ENCODE measurements around the gene MSRB1.

The MSRB1 gene

GRCh38 chr16:1942810-1943726 is at the start of gene MSRB1:
MSRB1 (minus strand) TSS chr16:1943199; CDS start chr16:1943156, 43 bp downstream.
- DNase-seq = peak; percentile 99 to 100

GRCh38 chr16:1991948-1992703 is 49.1 kb upstream of the MSRB1 start:
- DNase-seq = peak; percentile 98 to 99

- no peak for DNase-seq
Measured at GRCh38 chr16:1991588-1991947, 48.6 kb upstream of the MSRB1 start.

GRCh38 chr16:1991135-1991551 is 48.1 kb upstream of the MSRB1 start:
- DNase-seq = peak in 1 of 2 donors; percentile 49

GRCh38 chr16:1990351-1991134 is 47.5 kb upstream of the MSRB1 start:
- peak; percentile 41 for DNase-seq

GRCh38 chr16:1990101-1990350 is 47.0 kb upstream of the MSRB1 start:
- no peak for DNase-seq

- no peak for DNase-seq
Measured at GRCh38 chr16:1989209-1990100, 46.5 kb upstream of the MSRB1 start, which contains the start of gene SYNGR3. SYNGR3 (plus strand) TSS chr16:1989970; CDS start chr16:1990103, 133 bp downstream.

- DNase-seq = no peak
Measured at GRCh38 chr16:1987198-1987597, 44.2 kb upstream of the MSRB1 start.

- no peak for DNase-seq
Measured at GRCh38 chr16:1985466-1986150, 42.6 kb upstream of the MSRB1 start.

- DNase-seq = no peak
Measured at GRCh38 chr16:1984347-1985225, 41.6 kb upstream of the MSRB1 start.

GRCh38 chr16:1983544-1984346 is 40.7 kb upstream of the MSRB1 start, which contains the start of gene GFER:
GFER (plus strand) TSS chr16:1984193; CDS start chr16:1984219, 26 bp downstream.
- DNase-seq = peak; percentile 45 to 66

- DNase-seq = no peak
Measured at GRCh38 chr16:1982991-1983543, 40.1 kb upstream of the MSRB1 start.

- no peak for DNase-seq
Measured at GRCh38 chr16:1982013-1982433, 39.0 kb upstream of the MSRB1 start.

- no peak for DNase-seq
Measured at GRCh38 chr16:1981398-1981836, 38.4 kb upstream of the MSRB1 start, which contains the start of gene NOXO1. NOXO1 (minus strand) TSS chr16:1981469; CDS start chr16:1981179, 290 bp downstream.

- no peak for DNase-seq
Measured at GRCh38 chr16:1980770-1981087, 37.7 kb upstream of the MSRB1 start.

GRCh38 chr16:1980030-1980769 is 37.2 kb upstream of the MSRB1 start:
- no peak for DNase-seq

GRCh38 chr16:1979271-1980029 is 36.5 kb upstream of the MSRB1 start:
- peak; percentile 60 to 62 for DNase-seq

Measured in activated CD4-positive, alpha-beta T cell treated with anti-CD3 and anti-CD28 coated beads for 4 hours (primary cell).